HCT116 (cell line): ENCODE data around the gene FAM162B. TPM values are rescaled to one million over a fixed set of nuclear protein-coding genes. Genes with fewer than 3 reads are reported as not detected.
A peak's percentile ranks its signal among the peaks of the same experiment; 100 is the strongest.

Experiments
- ATAC-seq: fragments of 200-7000 bp; cut with Tn5 transposase; 2 replicates; pipeline ENCODE4 v1.9.1; 2020; ENCODE audit warnings: mild to moderate bottlenecking, moderate library complexity
- BruUV-seq: library from RNA; stranded (reverse); fragments of 400-500 nt; replicated peaks from 2 replicates; lab custom pipeline; 2021; lab: Mats Ljungman, UMichigan
- CTCF ChIA-PET: fragments of 300-600 bp; sonication (Branson Sonifier 250); formaldehyde crosslinking; loops from one replicate; lab custom pipeline; 2021; ENCODE audit warnings: antibody characterized with exemption; lab: Charles Lee
- POLR2A ChIA-PET: fragments of 300-600, 350-600 bp; sonication (Branson Sonifier 250); formaldehyde crosslinking; loops from one replicate; lab custom pipeline; 2021; ENCODE audit warnings: antibody characterized with exemption; lab: Charles Lee
- RAD21 ChIA-PET, 2 experiments: fragments of 300-600 bp; sonication (Branson Sonifier 250); formaldehyde crosslinking; loops; one replicate each; lab custom pipeline; 2023; ENCODE audit warnings: low total read pairs in 2 of 2; ENCODE audit not compliant: uncharacterized antibody in 2 of 2, unreplicated experiment in 2 of 2, low non-redundant PET in 1 of 2; lab: Charles Lee
- DNase-seq: peaks from one replicate; pipeline ENCODE4 v3.0.0-alpha.2; 2010; ENCODE audit warnings: low read depth, low spot score
- H2AFZ ChIP-seq: fragments of 200-600 bp; shearing (Covaris generic), sonication (generic); 2 replicates; pipeline ENCODE4 v1.6.1; 2017; ENCODE audit warnings: low read depth, mixed run types, mixed read lengths, antibody characterized with exemption, low read length; ENCODE audit not compliant: poor library complexity, severe bottlenecking
- H3K27ac ChIP-seq: 2 replicates; pipeline ENCODE4 v1.5.1; 2012; ENCODE audit warnings: low read depth, low read length
- H3K27me3 ChIP-seq: fragments of 200-600 bp; sonication (generic); 2 replicates; pipeline ENCODE4 v1.6.1; 2016; ENCODE audit warnings: mixed run types, low read length, mixed read lengths; ENCODE audit not compliant: insufficient read depth
- H3K36me3 ChIP-seq, 2 experiments: fragments of 200-500 bp in 1 of 2; fragments of 200-600 bp in 1 of 2; sonication (Bioruptor generic) in 1 of 2; sonication (generic) in 1 of 2; 2 replicates each; pipeline versions ENCODE4 v1.5.1 to v1.6.1; 2014 to 2016; ENCODE audit warnings: low read length in 2 of 2, inconsistent platforms in 1 of 2, mixed read lengths in 1 of 2, mixed run types in 1 of 2; ENCODE audit not compliant: insufficient read depth in 2 of 2, control insufficient read depth in 1 of 2
- H3K4me1 ChIP-seq, 2 experiments: fragments of 200-600 bp in 1 of 2; sonication (generic) in 1 of 2; 2 replicates each; pipeline versions ENCODE4 v1.5.1 to v1.6.1; 2012 to 2017; ENCODE audit warnings: low read length in 2 of 2, inconsistent platforms in 1 of 2, mild to moderate bottlenecking in 1 of 2, mixed read lengths in 1 of 2, mixed run types in 1 of 2, moderate library complexity in 1 of 2; ENCODE audit not compliant: insufficient read depth in 2 of 2, control insufficient read depth in 1 of 2
- H3K4me2 ChIP-seq: fragments of 200-600 bp; sonication (generic); 2 replicates; pipeline ENCODE4 v1.6.1; 2017; ENCODE audit warnings: mixed run types, low read length, mixed read lengths
- H3K4me3 ChIP-seq, 2 experiments: fragments of 200-600 bp in 1 of 2; sonication (generic) in 1 of 2; replicated peaks in 1 of 2; 2 replicates each; pipeline ENCODE4 v1.5.1; 2011 to 2016; ENCODE audit warnings: low read length in 2 of 2, control low read depth in 1 of 2, low read depth in 1 of 2, mild to moderate bottlenecking in 1 of 2, mixed read lengths in 1 of 2, mixed run types in 1 of 2
- H3K79me2 ChIP-seq: fragments of 200-600 bp; sonication (generic); 2 replicates; pipeline ENCODE4 v1.6.1; 2017; ENCODE audit warnings: mild to moderate bottlenecking, mixed run types, low read length, moderate library complexity, mixed read lengths; ENCODE audit not compliant: insufficient read depth
- H3K9ac ChIP-seq: fragments of 200-600 bp; sonication (generic); 2 replicates; pipeline ENCODE4 v1.6.1; 2016; ENCODE audit warnings: low read length, mixed read lengths
- H3K9me2 ChIP-seq: fragments of 200-600 bp; sonication (generic), shearing (Covaris generic); 2 replicates; pipeline ENCODE4 v1.6.1; 2017; ENCODE audit warnings: mixed run types, mild to moderate bottlenecking, moderate library complexity; ENCODE audit not compliant: insufficient read depth
- H3K9me3 ChIP-seq, 2 experiments: fragments of 200-500 bp in 1 of 2; fragments of 200-600 bp in 1 of 2; sonication (Bioruptor generic) in 1 of 2; sonication (generic) in 1 of 2; 2 replicates each; pipeline ENCODE4 v1.6.1; 2014 to 2017; ENCODE audit warnings: low read length in 2 of 2, mixed read lengths in 2 of 2, inconsistent platforms in 1 of 2, low read depth in 1 of 2, mild to moderate bottlenecking in 1 of 2, mixed run types in 1 of 2, moderate library complexity in 1 of 2; ENCODE audit not compliant: control insufficient read depth in 1 of 2, insufficient read depth in 1 of 2
- H4K20me1 ChIP-seq: fragments of 200-600 bp; sonication (generic), shearing (Covaris generic); 2 replicates; pipeline ENCODE4 v1.6.1; 2017; ENCODE audit warnings: mixed run types, mild to moderate bottlenecking, moderate library complexity; ENCODE audit not compliant: insufficient read depth
- ATF3 ChIP-seq: IDR thresholded peaks from 2 replicates; pipeline ENCODE4 v1.6.1; 2012
- CBX3 ChIP-seq: IDR thresholded peaks from 2 replicates; pipeline ENCODE4 v1.6.1; 2012; ENCODE audit warnings: low read depth
- CTCF ChIP-seq, 3 experiments: fragments of 200-600 bp in 1 of 3; sonication (generic) in 1 of 3; IDR thresholded peaks in 2 of 3; conservative IDR thresholded peaks in 1 of 3; 2 replicates each; pipeline ENCODE4 v1.5.1; 2012 to 2017; ENCODE audit warnings: low read depth in 2 of 3, low read length in 2 of 3, antibody characterized with exemption in 1 of 3, borderline replicate concordance in 1 of 3, control low read depth in 1 of 3, mild to moderate bottlenecking in 1 of 3, mixed read lengths in 1 of 3, mixed run types in 1 of 3, moderate library complexity in 1 of 3; ENCODE audit not compliant: insufficient read depth in 1 of 3
- EGR1 ChIP-seq: IDR thresholded peaks from 2 replicates; pipeline ENCODE4 v1.6.1; 2012; ENCODE audit warnings: low read depth
- EZH2 ChIP-seq: fragments of 200-600 bp; sonication (generic); IDR thresholded peaks from 2 replicates; pipeline ENCODE4 v1.6.1; 2017; ENCODE audit warnings: antibody characterized with exemption, mixed run types
- EZH2phosphoT487 ChIP-seq: fragments of 200-600 bp; IDR thresholded peaks from 2 replicates; pipeline ENCODE4 v1.6.1; 2018; ENCODE audit warnings: antibody characterized with exemption, borderline replicate concordance
- JUND ChIP-seq: IDR thresholded peaks from 2 replicates; pipeline ENCODE4 v1.6.1; 2012
- POLR2A ChIP-seq: IDR thresholded peaks from 2 replicates; pipeline ENCODE4 v1.7.0; 2011; ENCODE audit warnings: borderline replicate concordance; ENCODE audit not compliant: insufficient read depth, insufficient read length; ENCODE audit errors: extremely low read depth
- POLR2AphosphoS5 ChIP-seq: IDR thresholded peaks from 2 replicates; pipeline ENCODE4 v1.6.1; 2011; ENCODE audit warnings: mild to moderate bottlenecking, low read depth, low read length, moderate library complexity
- SIN3A ChIP-seq: IDR thresholded peaks from 2 replicates; pipeline ENCODE4 v1.6.1; 2012; ENCODE audit warnings: low read depth
- SP1 ChIP-seq: IDR thresholded peaks from 2 replicates; pipeline ENCODE4 v1.6.1; 2012; ENCODE audit warnings: low read depth
- TCF7L2 ChIP-seq: IDR thresholded peaks from 2 replicates; pipeline ENCODE4 v1.7.0; 2011; ENCODE audit warnings: borderline replicate concordance, inconsistent platforms; ENCODE audit not compliant: insufficient read depth, insufficient read length; ENCODE audit errors: extremely low read depth
- YY1 ChIP-seq: IDR thresholded peaks from 2 replicates; pipeline ENCODE4 v1.6.1; 2011; ENCODE audit warnings: low read length, low read depth, moderate library complexity, mild to moderate bottlenecking; ENCODE audit not compliant: insufficient replicate concordance; ENCODE audit errors: extremely low read depth
- ZFX ChIP-seq: fragments of 450-650 bp; IDR thresholded peaks from 2 replicates; pipeline ENCODE4 v1.6.1; 2017
- ZNF274 ChIP-seq: fragments of 200-500 bp; sonication (Bioruptor generic); IDR thresholded peaks from 2 replicates; pipeline ENCODE4 v1.6.1; 2014; ENCODE audit warnings: mild to moderate bottlenecking, low read depth, low read length, inconsistent platforms
- intact Hi-C: fragments of 100-400 bp; cut with micrococcal nuclease; formaldehyde crosslinking; loops from 2 replicates; pipeline ENCODE4 v1.10.0; 2022
- total RNA-seq: library from RNA; stranded (reverse); gene quantifications from one replicate; pipeline ENCODE4 v1.2.1, GENCODE V29; 2021; ENCODE audit not compliant: unreplicated experiment

The FAM162B gene
- total RNA-seq, 1 experiment from 2014 or later = not detected

GRCh38 chr6:116762235-116762634 lies 3.3 kb downstream of the FAM162B start:
- intact Hi-C loops = no loop called here
- ChIA-PET RAD21 (no interaction called here), POLR2A (no interaction called here), CTCF (no interaction called here)
- H3K27me3 ChIP-seq = no peaks in the 10 kb centered on the region
- no peaks in the 10 kb centered on the region for H3K79me2 ChIP-seq
- H4K20me1 ChIP-seq = no peaks in the 10 kb centered on the region
- no peak overlapping the region for H3K4me3 ChIP-seq
- no TSS peak for BruUV-seq
- H3K9ac ChIP-seq = no peak overlapping the region
- DNase-seq = no peak
- H3K9me3 ChIP-seq = no peaks in the 10 kb centered on the region
- no peaks in the 10 kb centered on the region for H3K4me1 ChIP-seq
- H3K4me2 ChIP-seq = no peak overlapping the region
- no peak for ATAC-seq
- TF ChIP-seq ZNF274 (no peak), SIN3A (no peak), CBX3 (no peak), ZFX (no peak), POLR2A (no peak), EZH2phosphoT487 (no peak), EZH2 (no peak), JUND (no peak), TCF7L2 (no peak), SP1 (no peak), EGR1 (no peak), YY1 (no peak), CTCF (IDR thresholded peaks at IDR 0.05 in 2 of 3, conservative IDR thresholded peaks at IDR 0.05 in 1 of 3; ENCODE audit: borderline replicate concordance in 1 of 3, insufficient read depth in 1 of 3, low read depth in 2 of 3, low read length in 2 of 3) (no peak), ATF3 (no peak), POLR2AphosphoS5 (no peak)
- no peaks in the 10 kb centered on the region for H3K9me2 ChIP-seq
- H3K27ac ChIP-seq = no peak overlapping the region
- H3K36me3 ChIP-seq = no peaks in the 10 kb centered on the region
- H2AFZ ChIP-seq = peak overlapping the region; percentile 40
